ENCODE results near the gene WDR77.

The WDR77 gene

GRCh38 chr1:111455642-111456031 is 6.6 kb upstream of the WDR77 start:
- H3K36me3 ChIP-seq (ENCODE audit: control insufficient read depth in 1 of 2, insufficient read depth in 2 of 2, low read length in 2 of 2), result peaks cover 33 to 63% of the 10 kb centered on the region in 2 donors
- H3K4me1 ChIP-seq (ENCODE audit: control insufficient read depth in 1 of 2, insufficient read depth in 2 of 2, low read length in 2 of 2), result peaks cover 16 to 31% of the 10 kb centered on the region in 2 donors
- no peak overlapping the region for H3K27ac ChIP-seq (ENCODE audit: low read depth, low read length)
- H3K27me3 ChIP-seq (ENCODE audit: control insufficient read depth in 1 of 2, insufficient read depth in 2 of 2, low read length in 2 of 2), result no peaks in the 10 kb centered on the region
- no peak overlapping the region for H3K9ac ChIP-seq (ENCODE audit: low read depth in 1 of 2, low read length in 2 of 2)
- H3K4me3 ChIP-seq (ENCODE audit: low read depth in 1 of 2, low read length in 2 of 2), result no peak overlapping the region
- no peaks in the 10 kb centered on the region for H3K9me3 ChIP-seq (ENCODE audit: control insufficient read depth in 1 of 2, low read length in 2 of 2)

DNA sequence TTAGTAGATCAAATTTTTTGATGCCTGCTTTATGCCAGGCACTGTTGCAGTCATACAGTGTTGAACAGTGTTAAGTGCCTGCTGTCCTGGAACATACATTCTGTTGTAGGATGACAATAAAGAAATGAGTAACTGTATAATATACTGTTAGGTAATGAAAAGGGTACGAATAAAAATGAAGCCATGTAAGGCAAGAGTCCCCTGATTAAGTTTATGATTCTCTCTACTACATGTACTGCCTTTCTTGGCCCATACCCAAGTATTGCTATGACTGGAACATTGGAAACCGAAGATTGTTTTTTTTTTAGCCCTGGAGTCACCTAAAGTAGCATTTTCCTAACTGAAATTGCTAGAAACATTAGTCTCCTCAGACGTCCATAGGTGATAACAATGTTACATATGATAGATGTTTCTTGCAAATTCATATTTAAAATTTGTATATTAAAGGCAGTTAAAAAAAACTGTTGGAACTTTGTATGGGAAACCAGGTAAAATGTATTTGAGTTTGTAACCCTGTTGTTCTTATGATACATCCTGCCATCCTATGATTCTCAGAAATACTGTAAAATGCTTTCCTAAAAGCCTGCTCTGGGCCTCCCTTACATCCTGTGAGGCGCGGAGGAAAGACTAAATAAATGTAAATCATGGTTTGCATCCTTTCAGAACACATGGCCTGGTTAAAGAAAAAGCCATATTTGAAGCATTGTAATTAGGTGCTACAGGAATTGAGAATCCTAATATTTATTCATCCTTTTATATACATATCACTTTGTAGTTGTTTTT is 6.0 kb upstream of the WDR77 start:
- Histone ChIP-seq H3K27me3 (ENCODE audit: control insufficient read depth in 1 of 2, insufficient read depth in 2 of 2, low read length in 2 of 2) (no peaks in the 10 kb centered on the region), H3K4me1 (ENCODE audit: control insufficient read depth in 1 of 2, insufficient read depth in 2 of 2, low read length in 2 of 2) (peaks cover 22 to 36% of the 10 kb centered on the region in 2 donors), H3K36me3 (ENCODE audit: control insufficient read depth in 1 of 2, insufficient read depth in 2 of 2, low read length in 2 of 2) (peaks cover 33 to 63% of the 10 kb centered on the region in 2 donors), H3K27ac (ENCODE audit: low read depth, low read length) (no peak overlapping the region), H3K4me3 (ENCODE audit: low read depth in 1 of 2, low read length in 2 of 2) (no peak overlapping the region), H3K9me3 (ENCODE audit: control insufficient read depth in 1 of 2, low read length in 2 of 2) (no peaks in the 10 kb centered on the region), H3K9ac (ENCODE audit: low read depth in 1 of 2, low read length in 2 of 2) (no peak overlapping the region)

DNA sequence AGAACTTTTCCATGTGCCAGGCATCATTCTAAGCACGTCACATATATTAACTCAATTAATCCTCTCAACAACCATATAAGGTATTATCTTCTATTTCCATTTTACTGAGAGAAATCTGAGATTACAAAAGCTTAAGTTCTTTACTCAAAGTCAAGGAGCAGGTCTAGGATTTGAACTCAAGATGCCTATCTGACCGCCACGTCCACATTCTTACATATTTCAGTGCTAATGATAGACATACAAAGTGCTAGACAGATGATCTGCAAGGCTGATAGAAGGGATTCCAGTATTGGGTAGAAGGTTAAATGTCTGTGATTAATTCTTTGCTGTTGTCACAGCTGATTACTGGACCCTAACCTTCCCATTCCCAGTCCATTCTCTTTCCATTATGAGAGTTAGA is 4.7 kb upstream of the WDR77 start:
- Histone ChIP-seq H3K9ac (ENCODE audit: low read depth in 1 of 2, low read length in 2 of 2) (no peak overlapping the region), H3K4me3 (ENCODE audit: low read depth in 1 of 2, low read length in 2 of 2) (no peak overlapping the region), H3K9me3 (ENCODE audit: control insufficient read depth in 1 of 2, low read length in 2 of 2) (no peaks in the 10 kb centered on the region), H3K4me1 (ENCODE audit: control insufficient read depth in 1 of 2, insufficient read depth in 2 of 2, low read length in 2 of 2) (peaks cover 25 to 38% of the 10 kb centered on the region in 2 donors), H3K36me3 (ENCODE audit: control insufficient read depth in 1 of 2, insufficient read depth in 2 of 2, low read length in 2 of 2) (peaks cover 27 to 49% of the 10 kb centered on the region in 2 donors), H3K27me3 (ENCODE audit: control insufficient read depth in 1 of 2, insufficient read depth in 2 of 2, low read length in 2 of 2) (no peaks in the 10 kb centered on the region), H3K27ac (ENCODE audit: low read depth, low read length) (no peak overlapping the region)

DNA sequence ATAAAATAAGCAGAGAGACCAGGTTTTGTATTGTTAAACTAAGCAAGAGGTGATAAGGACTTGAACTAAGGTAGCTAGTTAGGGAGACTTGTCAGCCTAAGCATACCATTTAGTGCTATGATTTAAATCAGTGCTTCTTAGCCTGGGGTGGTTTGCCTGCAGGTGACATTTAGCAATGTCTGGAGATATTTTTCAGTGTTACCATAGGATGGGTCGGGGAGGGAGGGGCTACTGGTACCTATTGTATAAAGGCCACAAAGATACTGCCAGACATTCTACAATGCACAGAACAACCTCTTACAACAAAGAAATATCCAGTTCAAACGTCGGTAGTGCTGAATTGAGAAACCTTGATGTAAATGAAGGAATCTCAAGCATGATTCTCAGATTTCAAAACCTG is 3.5 kb upstream of the WDR77 start:
- Histone ChIP-seq H3K9ac (ENCODE audit: low read depth in 1 of 2, low read length in 2 of 2) (no peak overlapping the region), H3K27me3 (ENCODE audit: control insufficient read depth in 1 of 2, insufficient read depth in 2 of 2, low read length in 2 of 2) (no peaks in the 10 kb centered on the region), H3K27ac (ENCODE audit: low read depth, low read length) (no peak overlapping the region), H3K36me3 (ENCODE audit: control insufficient read depth in 1 of 2, insufficient read depth in 2 of 2, low read length in 2 of 2) (peaks cover 20 to 38% of the 10 kb centered on the region in 2 donors), H3K9me3 (ENCODE audit: control insufficient read depth in 1 of 2, low read length in 2 of 2) (no peaks in the 10 kb centered on the region), H3K4me1 (ENCODE audit: control insufficient read depth in 1 of 2, insufficient read depth in 2 of 2, low read length in 2 of 2) (peaks cover 28 to 46% of the 10 kb centered on the region in 2 donors), H3K4me3 (ENCODE audit: low read depth in 1 of 2, low read length in 2 of 2) (no peak overlapping the region)

- Histone ChIP-seq H3K4me1 (ENCODE audit: control insufficient read depth in 1 of 2, insufficient read depth in 2 of 2, low read length in 2 of 2) (peaks cover 40 to 58% of the 10 kb centered on the region in 2 donors), H3K36me3 (ENCODE audit: control insufficient read depth in 1 of 2, insufficient read depth in 2 of 2, low read length in 2 of 2) (peaks cover 17 to 19% of the 10 kb centered on the region in 2 donors), H3K4me3 (ENCODE audit: low read depth in 1 of 2, low read length in 2 of 2) (peak overlapping the region; percentile 99 to 100), H3K9ac (ENCODE audit: low read depth in 1 of 2, low read length in 2 of 2) (peak overlapping the region; percentile 97 to 99), H3K27ac (ENCODE audit: low read depth, low read length) (no peak overlapping the region), H3K27me3 (ENCODE audit: control insufficient read depth in 1 of 2, insufficient read depth in 2 of 2, low read length in 2 of 2) (no peaks in the 10 kb centered on the region), H3K9me3 (ENCODE audit: control insufficient read depth in 1 of 2, low read length in 2 of 2) (no peaks in the 10 kb centered on the region)
Measured at GRCh38 chr1:111450185-111450584, 1.1 kb upstream of the WDR77 start.

GRCh38 chr1:111449703-111450017 is 604 bp upstream of the WDR77 start:
- Histone ChIP-seq H3K4me1 (ENCODE audit: control insufficient read depth in 1 of 2, insufficient read depth in 2 of 2, low read length in 2 of 2) (peaks cover 40 to 54% of the 10 kb centered on the region in 2 donors), H3K36me3 (ENCODE audit: control insufficient read depth in 1 of 2, insufficient read depth in 2 of 2, low read length in 2 of 2) (peaks cover 12 to 15% of the 10 kb centered on the region in 2 donors)

GRCh38 chr1:111448482-111448917 is 556 bp downstream of the WDR77 start:
- peak overlapping the region; percentile 99 to 100 for H3K4me3 ChIP-seq (ENCODE audit: low read depth in 1 of 2, low read length in 2 of 2)
- peak overlapping the region; percentile 67 to 99 for H3K9ac ChIP-seq (ENCODE audit: low read depth in 1 of 2, low read length in 2 of 2)
- H3K27ac ChIP-seq (ENCODE audit: low read depth, low read length), result no peak overlapping the region
- peaks cover 11 to 22% of the 10 kb centered on the region in 2 donors for H3K36me3 ChIP-seq (ENCODE audit: control insufficient read depth in 1 of 2, insufficient read depth in 2 of 2, low read length in 2 of 2)
- no peaks in the 10 kb centered on the region for H3K27me3 ChIP-seq (ENCODE audit: control insufficient read depth in 1 of 2, insufficient read depth in 2 of 2, low read length in 2 of 2)
- H3K4me1 ChIP-seq (ENCODE audit: control insufficient read depth in 1 of 2, insufficient read depth in 2 of 2, low read length in 2 of 2), result peaks cover 40 to 47% of the 10 kb centered on the region in 2 donors
- no peaks in the 10 kb centered on the region for H3K9me3 ChIP-seq (ENCODE audit: control insufficient read depth in 1 of 2, low read length in 2 of 2)

More at GRCh38 chr1:111449703-111450017, 604 bp upstream of the WDR77 start:
- Histone ChIP-seq H3K27me3 (ENCODE audit: control insufficient read depth in 1 of 2, insufficient read depth in 2 of 2, low read length in 2 of 2) (no peaks in the 10 kb centered on the region), H3K27ac (ENCODE audit: low read depth, low read length) (peak overlapping the region; percentile 67), H3K9me3 (ENCODE audit: control insufficient read depth in 1 of 2, low read length in 2 of 2) (no peaks in the 10 kb centered on the region), H3K9ac (ENCODE audit: low read depth in 1 of 2, low read length in 2 of 2) (peak overlapping the region; percentile 97 to 99), H3K4me3 (ENCODE audit: low read depth in 1 of 2, low read length in 2 of 2) (peak overlapping the region; percentile 99 to 100)

GRCh38 chr1:111446967-111447892 is 1.8 kb downstream of the WDR77 start:
- no peak overlapping the region for H3K27ac ChIP-seq (ENCODE audit: low read depth, low read length)
- no peaks in the 10 kb centered on the region for H3K9me3 ChIP-seq (ENCODE audit: control insufficient read depth in 1 of 2, low read length in 2 of 2)
- no peak overlapping the region for H3K9ac ChIP-seq (ENCODE audit: low read depth in 1 of 2, low read length in 2 of 2)
- H3K4me1 ChIP-seq (ENCODE audit: control insufficient read depth in 1 of 2, insufficient read depth in 2 of 2, low read length in 2 of 2), result peaks cover 30 to 38% of the 10 kb centered on the region in 2 donors
- no peaks in the 10 kb centered on the region for H3K27me3 ChIP-seq (ENCODE audit: control insufficient read depth in 1 of 2, insufficient read depth in 2 of 2, low read length in 2 of 2)
- H3K36me3 ChIP-seq (ENCODE audit: control insufficient read depth in 1 of 2, insufficient read depth in 2 of 2, low read length in 2 of 2), result peaks cover 24 to 32% of the 10 kb centered on the region in 2 donors
- peak overlapping the region; percentile 99 to 100 for H3K4me3 ChIP-seq (ENCODE audit: low read depth in 1 of 2, low read length in 2 of 2)

DNA sequence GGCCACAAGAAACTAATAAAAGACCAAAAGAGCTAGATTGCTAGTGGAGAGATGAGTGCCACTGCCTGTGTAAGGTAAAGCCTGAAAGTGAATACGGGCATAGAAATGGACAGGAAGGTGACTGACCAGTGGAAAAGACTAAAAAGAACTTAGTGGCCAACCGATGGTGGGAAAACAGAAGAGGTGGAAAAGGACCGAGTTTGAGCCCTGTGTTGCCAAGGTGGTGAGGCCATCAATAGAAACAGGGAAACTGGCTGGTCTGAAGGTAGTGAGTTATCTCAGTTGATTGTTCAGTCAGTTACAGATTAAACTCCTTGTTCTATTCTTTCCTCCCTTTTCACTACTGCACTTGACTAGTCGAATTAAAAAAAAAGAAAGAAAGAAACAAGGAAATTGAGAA is 2.5 kb downstream of the WDR77 start:
- no peaks in the 10 kb centered on the region for H3K9me3 ChIP-seq (ENCODE audit: control insufficient read depth in 1 of 2, low read length in 2 of 2)
- peaks cover 30 to 36% of the 10 kb centered on the region in 2 donors for H3K4me1 ChIP-seq (ENCODE audit: control insufficient read depth in 1 of 2, insufficient read depth in 2 of 2, low read length in 2 of 2)
- H3K27me3 ChIP-seq (ENCODE audit: control insufficient read depth in 1 of 2, insufficient read depth in 2 of 2, low read length in 2 of 2), result no peaks in the 10 kb centered on the region
- H3K9ac ChIP-seq (ENCODE audit: low read depth in 1 of 2, low read length in 2 of 2), result no peak overlapping the region
- H3K27ac ChIP-seq (ENCODE audit: low read depth, low read length), result no peak overlapping the region
- H3K36me3 ChIP-seq (ENCODE audit: control insufficient read depth in 1 of 2, insufficient read depth in 2 of 2, low read length in 2 of 2), result peaks cover 29 to 39% of the 10 kb centered on the region in 2 donors
- H3K4me3 ChIP-seq (ENCODE audit: low read depth in 1 of 2, low read length in 2 of 2), result peak overlapping the region; percentile 27 to 48

DNA sequence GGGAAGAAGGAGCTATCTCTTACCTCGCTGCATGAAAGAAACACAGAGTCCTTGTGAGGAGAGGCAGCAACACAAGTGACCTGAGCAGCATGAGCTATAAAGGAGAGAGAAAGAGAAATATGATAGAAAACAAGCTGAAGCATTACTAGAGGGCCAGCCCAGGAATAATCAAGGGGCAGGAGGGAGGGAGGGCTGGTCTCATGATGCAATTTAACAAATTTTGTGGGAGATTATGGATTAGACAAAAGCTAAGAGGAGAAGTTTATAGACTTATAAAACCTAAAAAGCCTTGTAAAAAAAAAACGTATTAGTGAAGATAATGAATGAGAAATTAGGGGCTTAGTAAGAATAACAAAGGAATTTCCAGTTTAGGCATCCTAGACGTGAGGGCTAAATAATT is 5.0 kb downstream of the WDR77 start:
- Histone ChIP-seq H3K27me3 (ENCODE audit: control insufficient read depth in 1 of 2, insufficient read depth in 2 of 2, low read length in 2 of 2) (no peaks in the 10 kb centered on the region), H3K4me3 (ENCODE audit: low read depth in 1 of 2, low read length in 2 of 2) (no peak overlapping the region), H3K9ac (ENCODE audit: low read depth in 1 of 2, low read length in 2 of 2) (no peak overlapping the region), H3K9me3 (ENCODE audit: control insufficient read depth in 1 of 2, low read length in 2 of 2) (no peaks in the 10 kb centered on the region), H3K36me3 (ENCODE audit: control insufficient read depth in 1 of 2, insufficient read depth in 2 of 2, low read length in 2 of 2) (peaks cover 40 to 55% of the 10 kb centered on the region in 2 donors), H3K4me1 (ENCODE audit: control insufficient read depth in 1 of 2, insufficient read depth in 2 of 2, low read length in 2 of 2) (peaks cover 15 to 20% of the 10 kb centered on the region in 2 donors), H3K27ac (ENCODE audit: low read depth, low read length) (no peak overlapping the region)

Data from duodenal mucosa (tissue), 2 donors.